Left ventricle myocardium inferior (tissue), 1 donor: ENCODE data around the gene MPPED2. TPM values are rescaled to one million over a fixed set of nuclear protein-coding genes. Genes with fewer than 3 reads are reported as not detected.
A peak's percentile ranks its signal among the peaks of the same experiment; 100 is the strongest.

Source experiments
- DNase-seq: peaks from one replicate; pipeline ENCODE4 v3.0.0-alpha.2; 2020
- H3K27ac ChIP-seq: fragments of 200-600 bp; replicated peaks from 2 replicates; pipeline ENCODE4 v1.8.0; 2021
- H3K27me3 ChIP-seq: fragments of 200-600 bp; 2 replicates; pipeline ENCODE4 v1.8.0; 2021; ENCODE audit warnings: low read depth
- H3K36me3 ChIP-seq: fragments of 200-600 bp; 2 replicates; pipeline ENCODE4 v1.8.0; 2021
- H3K4me1 ChIP-seq: fragments of 200-600 bp; 2 replicates; pipeline ENCODE4 v1.8.0; 2021
- H3K4me3 ChIP-seq: fragments of 200-600 bp; 2 replicates; pipeline ENCODE4 v1.8.0; 2021; ENCODE audit warnings: mild to moderate bottlenecking, moderate library complexity
- H3K9me3 ChIP-seq: fragments of 200-600 bp; replicated peaks from 2 replicates; pipeline ENCODE4 v1.8.0; 2021
- intact Hi-C: fragments of 100-400 bp; cut with micrococcal nuclease; formaldehyde crosslinking; loops from one replicate; pipeline ENCODE4 v1.11.0; 2022
- total RNA-seq: library from RNA; stranded (reverse); fragmentation: NEBNext Ultra II Directional; extraction: Animal tissue kit (Norgen Biotek cat#: 25700); gene quantifications from one replicate; pipeline ENCODE4 v1.2.1, GENCODE V29; 2021
- TF ChIP-seq, protein P1 (sequence below): fragments of 200-600 bp; IDR thresholded peaks from 2 replicates; pipeline ENCODE4 v1.8.0; 2021; ENCODE audit warnings: antibody characterized with exemption, mild to moderate bottlenecking, borderline replicate concordance
- donor health status: DM: no; HTN: yes; CAD: no; lungs with severe emphysema.

Gene MPPED2
- total RNA-seq, 1 donor from 2014 or later = 10.8 TPM

DNA sequence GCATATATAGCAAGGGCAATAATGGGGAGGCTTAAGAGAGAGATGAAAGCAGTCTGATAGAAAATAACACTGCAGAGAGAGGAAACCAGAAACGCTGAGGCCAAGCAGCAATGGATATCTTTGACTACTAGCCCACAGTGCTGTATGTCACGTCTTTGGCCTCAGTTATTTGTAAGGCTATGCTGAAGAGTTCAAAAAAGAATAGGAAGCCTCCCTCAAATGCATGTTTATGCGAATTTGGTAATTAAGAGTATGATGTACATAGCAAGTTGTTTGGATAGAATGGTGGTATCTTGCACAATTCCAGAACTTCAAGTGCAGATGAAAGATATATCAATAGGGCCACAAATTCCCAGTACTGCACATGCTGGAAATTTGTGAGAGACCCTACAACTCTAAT lies 89.2 kb downstream of the MPPED2 start:
- intact Hi-C loops = no loop called here
- Histone ChIP-seq H3K4me3 (no peak overlapping the region), H3K4me1 (peaks cover 8% of the 10 kb centered on the region), H3K27ac (no peak overlapping the region), H3K27me3 (no peaks in the 10 kb centered on the region), H3K9me3 (no peaks in the 10 kb centered on the region), H3K36me3 (no peaks in the 10 kb centered on the region)
- no peak for DNase-seq
- TF ChIP-seq, protein P1, sequence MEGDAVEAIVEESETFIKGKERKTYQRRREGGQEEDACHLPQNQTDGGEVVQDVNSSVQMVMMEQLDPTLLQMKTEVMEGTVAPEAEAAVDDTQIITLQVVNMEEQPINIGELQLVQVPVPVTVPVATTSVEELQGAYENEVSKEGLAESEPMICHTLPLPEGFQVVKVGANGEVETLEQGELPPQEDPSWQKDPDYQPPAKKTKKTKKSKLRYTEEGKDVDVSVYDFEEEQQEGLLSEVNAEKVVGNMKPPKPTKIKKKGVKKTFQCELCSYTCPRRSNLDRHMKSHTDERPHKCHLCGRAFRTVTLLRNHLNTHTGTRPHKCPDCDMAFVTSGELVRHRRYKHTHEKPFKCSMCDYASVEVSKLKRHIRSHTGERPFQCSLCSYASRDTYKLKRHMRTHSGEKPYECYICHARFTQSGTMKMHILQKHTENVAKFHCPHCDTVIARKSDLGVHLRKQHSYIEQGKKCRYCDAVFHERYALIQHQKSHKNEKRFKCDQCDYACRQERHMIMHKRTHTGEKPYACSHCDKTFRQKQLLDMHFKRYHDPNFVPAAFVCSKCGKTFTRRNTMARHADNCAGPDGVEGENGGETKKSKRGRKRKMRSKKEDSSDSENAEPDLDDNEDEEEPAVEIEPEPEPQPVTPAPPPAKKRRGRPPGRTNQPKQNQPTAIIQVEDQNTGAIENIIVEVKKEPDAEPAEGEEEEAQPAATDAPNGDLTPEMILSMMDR = no peak

DNA sequence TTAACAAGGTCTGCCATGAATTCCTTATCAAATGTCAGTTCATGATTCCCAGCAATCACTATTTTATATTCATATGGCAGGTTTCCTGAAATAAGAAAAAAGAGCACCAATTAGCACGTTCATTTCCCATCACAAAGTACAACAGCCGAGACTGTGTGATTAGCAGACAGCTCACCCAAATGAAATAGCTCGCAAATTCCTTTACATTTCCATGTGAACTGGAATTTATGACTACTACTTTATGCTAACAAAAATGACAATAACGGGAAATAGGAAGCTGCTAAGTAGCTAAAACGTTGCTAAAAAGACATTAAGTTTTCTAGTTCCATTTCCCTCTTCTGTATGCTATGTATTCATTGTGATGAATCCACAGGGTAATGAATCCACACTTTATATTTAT lies 90.7 kb downstream of the MPPED2 start:
- intact Hi-C loops = no loop called here
- no peaks in the 10 kb centered on the region for H3K36me3 ChIP-seq
- no peaks in the 10 kb centered on the region for H3K9me3 ChIP-seq
- DNase-seq = no peak
- H3K4me3 ChIP-seq = no peak overlapping the region
- H3K4me1 ChIP-seq = peaks cover 5% of the 10 kb centered on the region
- H3K27me3 ChIP-seq = no peaks in the 10 kb centered on the region
- TF ChIP-seq, protein P1 = no peak
- no peak overlapping the region for H3K27ac ChIP-seq

DNA sequence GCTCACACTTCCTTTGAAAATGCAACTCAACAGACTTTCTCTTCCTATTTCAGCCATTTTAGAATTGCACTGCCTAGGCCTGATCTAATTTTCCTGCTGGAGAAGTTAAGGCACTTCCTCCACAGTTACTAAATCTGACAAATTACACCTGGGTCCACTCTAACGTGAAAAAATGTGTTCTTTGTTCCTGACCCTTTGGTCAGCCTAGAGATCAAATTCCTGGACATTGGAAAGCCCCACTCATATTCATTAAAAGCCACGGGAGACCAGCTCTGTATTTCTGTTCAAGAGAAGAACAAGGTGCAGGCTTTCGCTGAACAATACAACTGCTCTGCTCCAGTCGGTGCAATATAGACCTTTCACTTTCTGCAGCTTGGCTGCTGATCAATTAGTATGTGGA lies 96.6 kb downstream of the MPPED2 start:
- TF ChIP-seq, protein P1 = no peak
- Histone ChIP-seq H3K4me1 (peaks cover 36% of the 10 kb centered on the region), H3K4me3 (no peak overlapping the region), H3K9me3 (no peaks in the 10 kb centered on the region), H3K27ac (peak overlapping the region; percentile 33), H3K36me3 (no peaks in the 10 kb centered on the region), H3K27me3 (no peaks in the 10 kb centered on the region)
- no peak for DNase-seq
- intact Hi-C loops = no loop called here

DNA sequence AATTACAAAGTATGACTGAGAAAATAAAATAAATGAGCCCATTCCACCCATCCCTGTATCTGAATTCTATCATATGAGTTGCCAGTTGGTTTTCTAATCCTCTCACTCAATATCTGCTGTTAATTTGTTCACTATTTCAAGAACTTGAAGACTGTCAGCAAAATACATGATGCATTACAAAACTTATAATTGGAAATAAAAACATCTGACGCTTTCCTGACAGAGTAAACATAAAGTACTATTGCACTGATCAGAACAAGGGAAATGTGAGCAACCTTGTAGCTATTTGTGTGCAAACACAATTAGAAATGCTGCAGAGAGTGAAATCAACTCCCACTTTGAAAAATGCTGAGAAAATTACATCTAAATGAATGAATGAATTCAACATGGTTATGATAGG lies 97.1 kb downstream of the MPPED2 start:
- no peaks in the 10 kb centered on the region for H3K27me3 ChIP-seq
- intact Hi-C loops = no loop called here

DNA sequence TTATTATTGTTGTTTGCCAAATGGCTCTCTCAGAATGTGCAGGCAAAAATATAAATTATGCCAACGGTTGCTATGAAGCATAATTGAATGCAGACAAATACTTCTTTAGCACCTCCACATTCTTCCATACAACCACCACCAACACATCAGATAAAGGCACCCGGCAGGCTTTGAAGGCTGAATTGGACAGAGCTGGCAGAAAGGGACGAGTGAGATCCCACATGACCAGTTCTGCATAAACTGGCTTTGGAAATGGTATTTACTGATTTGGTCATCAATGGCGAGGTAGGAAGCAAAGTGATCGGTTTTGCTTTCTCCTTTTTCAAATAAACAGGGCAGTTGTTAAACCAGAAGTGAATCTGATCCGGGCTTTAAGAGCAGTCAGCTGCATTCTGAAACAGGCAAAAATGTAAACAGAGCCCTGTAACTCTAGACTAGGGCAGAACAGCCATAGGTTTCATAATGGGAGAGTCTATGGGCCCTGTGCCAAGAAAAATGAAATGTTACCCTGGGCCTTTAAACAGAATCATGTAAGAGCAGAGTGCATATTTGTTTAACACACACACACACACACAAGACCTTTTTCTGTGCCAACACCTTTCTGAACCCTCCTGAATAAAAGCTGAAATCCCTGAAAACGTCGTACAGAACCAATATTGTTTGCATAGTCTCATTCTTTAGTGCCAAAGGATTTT lies 97.7 kb downstream of the MPPED2 start:
- TF ChIP-seq, protein P1 = no peak
- Histone ChIP-seq H3K9me3 (no peaks in the 10 kb centered on the region), H3K36me3 (no peaks in the 10 kb centered on the region), H3K27me3 (no peaks in the 10 kb centered on the region), H3K27ac (peak overlapping the region; percentile 12), H3K4me3 (no peak overlapping the region), H3K4me1 (peaks cover 36% of the 10 kb centered on the region)
- intact Hi-C loops = no loop called here
- DNase-seq = no peak

More for the DNA sequence above, 97.1 kb downstream of the MPPED2 start:
- TF ChIP-seq, protein P1 = no peak
- H3K4me1 ChIP-seq = peaks cover 36% of the 10 kb centered on the region
- no peaks in the 10 kb centered on the region for H3K9me3 ChIP-seq
- H3K4me3 ChIP-seq = no peak overlapping the region
- DNase-seq = no peak
- H3K36me3 ChIP-seq = no peaks in the 10 kb centered on the region
- H3K27ac ChIP-seq = peak overlapping the region; percentile 33
